Coronary artery (tissue), 2 donors: Measurements from ENCODE around the gene CAPN14.

ENCODE experiments used
- DNase-seq: peaks from one replicate; pipeline ENCODE4 v3.0.0-alpha.2; 2017; ENCODE audit warnings: low spot score
- H3K27ac ChIP-seq, 2 donors: fragments of 200-600 bp; sonication (generic); one replicate each; pipeline ENCODE4 v1.5.1; 2016 to 2019
- H3K4me3 ChIP-seq: fragments of 200-600 bp; sonication (generic); 2 replicates; pipeline ENCODE4 v1.5.1; 2016; ENCODE audit warnings: mild to moderate bottlenecking, moderate library complexity
- CTCF ChIP-seq: fragments of 200-600 bp; sonication (generic); IDR thresholded peaks from one replicate; pipeline ENCODE4 v1.5.1; 2019; ENCODE audit warnings: antibody characterized with exemption

Gene CAPN14

GRCh38 chr2:31223749-31224148 lies 6.4 kb upstream of the CAPN14 start:
- TF ChIP-seq CTCF, result no peak
- no peak overlapping the region for H3K4me3 ChIP-seq
- no peak overlapping the region for H3K27ac ChIP-seq
- no peak for DNase-seq

GRCh38 chr2:31223026-31223425 lies 5.7 kb upstream of the CAPN14 start:
- H3K4me3 ChIP-seq, result no peak overlapping the region
- H3K27ac ChIP-seq, result no peak overlapping the region
- no peak for DNase-seq
- no peak for TF ChIP-seq CTCF

GRCh38 chr2:31222071-31222470 lies 4.8 kb upstream of the CAPN14 start:
- Histone ChIP-seq H3K4me3 (no peak overlapping the region), H3K27ac (no peak overlapping the region)
- DNase-seq, result peak; percentile 2
- TF ChIP-seq CTCF, result no peak

GRCh38 chr2:31221544-31221943 lies 4.2 kb upstream of the CAPN14 start:
- DNase-seq, result peak; percentile 11
- Histone ChIP-seq H3K4me3 (no peak overlapping the region), H3K27ac (no peak overlapping the region)
- TF ChIP-seq CTCF, result no peak

- no peak overlapping the region for H3K27ac ChIP-seq
- peak; percentile 38 for DNase-seq
- TF ChIP-seq CTCF, result no peak
- H3K4me3 ChIP-seq, result no peak overlapping the region
Observed at GRCh38 chr2:31219131-31219969, 2.0 kb upstream of the CAPN14 start.

GRCh38 chr2:31216734-31217133 lies 581 bp downstream of the CAPN14 start:
- TF ChIP-seq CTCF, result no peak
- Histone ChIP-seq H3K27ac (no peak overlapping the region), H3K4me3 (no peak overlapping the region)
- DNase-seq, result peak; percentile 41

- no peak for TF ChIP-seq CTCF
- no peak overlapping the region for H3K4me3 ChIP-seq
Observed at GRCh38 chr2:31214444-31214915, 2.8 kb downstream of the CAPN14 start.

More at GRCh38 chr2:31214444-31214915, 2.8 kb downstream of the CAPN14 start:
- DNase-seq, result peak; percentile 55
- no peak overlapping the region for H3K27ac ChIP-seq
